GM04504 (cell line): Measurements from ENCODE around the gene TRIM22.
"Not testable (repeated sequence)": the region's sequence is repeated elsewhere in the genome, so short reads cannot be mapped to it uniquely, and the experiment has no call there.

ENCODE experiments used
- DNase-seq: peaks from one replicate; pipeline ENCODE4 v3.0.0-alpha.2; 2012; ENCODE audit warnings: low read depth

The TRIM22 gene

GRCh38 chr11:5689551-5689983, at the start of gene TRIM22:
TRIM22 (plus strand) TSS chr11:5689790; CDS start chr11:5696233, 6,443 bp downstream.
- peak; percentile 72 for DNase-seq

GRCh38 chr11:5639953-5640352, 49.6 kb upstream of the TRIM22 start:
- no peak for DNase-seq

DNA sequence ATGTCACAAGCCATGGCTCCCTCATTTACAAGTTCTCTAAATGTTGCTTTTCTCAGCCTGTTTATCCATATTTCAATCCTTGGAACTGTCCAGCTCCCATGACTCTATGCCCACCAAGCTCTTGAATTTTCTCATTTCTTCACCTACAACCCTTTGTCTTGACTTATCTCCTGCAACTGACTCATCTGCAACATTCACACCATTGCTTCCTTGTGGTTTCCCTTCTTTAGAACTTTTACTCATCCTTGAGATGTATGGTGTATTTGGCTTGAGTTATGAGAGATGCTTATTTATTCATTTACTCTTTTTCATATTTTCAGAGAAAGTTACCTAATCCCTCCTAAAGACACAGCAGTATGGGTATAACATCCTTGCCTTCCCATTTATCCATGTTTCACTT, 46.0 kb upstream of the TRIM22 start:
- DNase-seq: no peak

DNA sequence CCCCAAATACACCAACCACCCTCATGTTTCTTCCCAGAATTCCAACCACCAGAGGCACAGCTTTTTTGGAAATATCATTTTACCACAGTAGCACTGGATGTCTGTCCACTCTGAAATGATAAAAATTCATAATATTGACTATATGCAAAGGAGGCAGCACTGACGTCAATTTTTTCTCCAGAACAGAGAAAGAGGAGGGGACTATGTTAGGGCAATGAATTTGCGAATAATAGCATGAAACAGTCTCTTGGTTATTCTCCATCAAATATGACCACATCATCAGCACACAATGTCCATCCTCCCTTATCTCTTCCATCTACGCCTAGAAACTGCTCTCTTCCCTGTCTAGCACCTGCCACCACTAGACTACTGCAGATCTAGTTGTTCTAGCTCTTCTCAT, 43.5 kb upstream of the TRIM22 start:
- no peak for DNase-seq

GRCh38 chr11:5655474-5655873, 34.1 kb upstream of the TRIM22 start:
- no peak for DNase-seq

- not testable (repeated sequence) for DNase-seq
Observed at GRCh38 chr11:5656956-5657355, 32.6 kb upstream of the TRIM22 start.

DNA sequence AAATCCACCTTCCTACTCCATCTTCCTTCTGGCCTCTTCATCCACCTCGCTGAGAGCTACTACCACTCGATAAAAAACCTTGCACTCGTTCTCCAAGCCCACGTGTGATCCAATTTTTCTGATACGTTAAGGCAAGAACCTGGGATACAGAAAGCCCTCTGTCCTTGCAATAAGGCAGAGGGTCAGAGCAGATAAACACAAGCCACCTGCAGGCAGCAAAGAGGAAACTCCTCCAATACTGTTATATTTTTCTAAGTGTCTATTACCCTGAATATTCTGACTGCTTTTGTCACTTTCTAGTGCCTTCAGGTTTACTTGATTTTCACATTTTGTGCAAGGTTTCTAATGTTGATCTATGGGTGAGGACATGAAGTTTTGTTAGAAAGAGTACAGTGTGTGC, 31.3 kb upstream of the TRIM22 start:
- DNase-seq: no peak

DNA sequence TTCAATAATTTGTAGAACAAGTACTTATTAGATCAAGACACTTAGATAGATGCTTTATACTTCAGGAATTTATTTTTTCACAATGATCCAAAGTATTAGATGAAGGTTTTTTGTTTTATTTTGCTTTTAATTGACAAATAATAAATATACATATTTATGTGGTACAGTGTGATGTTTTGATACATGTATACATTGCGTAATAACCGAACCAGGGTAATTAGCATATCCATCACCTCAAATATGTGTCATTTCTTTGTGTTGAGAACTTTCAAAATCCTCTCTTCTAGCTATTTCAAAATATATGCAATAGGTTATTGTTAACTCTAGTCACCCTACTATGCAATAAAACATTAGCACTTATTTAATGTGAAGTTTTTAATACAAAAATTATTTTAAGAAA, 26.1 kb upstream of the TRIM22 start:
- no peak for DNase-seq

DNA sequence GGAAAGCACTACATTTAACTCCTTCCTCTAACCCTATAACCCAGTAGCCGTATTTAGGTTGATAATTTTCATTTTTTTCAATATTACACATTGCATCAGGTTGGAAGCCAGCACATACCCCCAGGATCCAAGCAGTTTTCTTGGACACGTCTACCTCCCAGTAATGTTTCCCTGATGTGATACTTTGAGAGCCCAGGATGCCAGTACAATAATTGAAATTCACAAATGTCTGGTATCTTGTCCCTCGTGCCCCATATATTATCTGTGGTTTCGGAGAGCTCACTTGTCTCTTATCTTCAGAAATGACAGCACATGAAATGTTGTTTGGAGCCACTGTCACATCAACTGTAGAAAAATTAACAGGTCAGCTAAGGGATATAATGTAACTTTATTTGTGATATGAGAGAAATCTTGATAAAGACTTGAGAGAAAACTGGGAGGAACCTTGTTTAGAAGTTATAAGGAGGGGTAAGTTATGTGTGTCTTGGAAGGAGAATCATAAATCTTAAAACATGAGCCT, 24.5 kb upstream of the TRIM22 start:
- DNase-seq: no peak

GRCh38 chr11:5665746-5666401, 23.7 kb upstream of the TRIM22 start:
- DNase-seq: no peak

DNA sequence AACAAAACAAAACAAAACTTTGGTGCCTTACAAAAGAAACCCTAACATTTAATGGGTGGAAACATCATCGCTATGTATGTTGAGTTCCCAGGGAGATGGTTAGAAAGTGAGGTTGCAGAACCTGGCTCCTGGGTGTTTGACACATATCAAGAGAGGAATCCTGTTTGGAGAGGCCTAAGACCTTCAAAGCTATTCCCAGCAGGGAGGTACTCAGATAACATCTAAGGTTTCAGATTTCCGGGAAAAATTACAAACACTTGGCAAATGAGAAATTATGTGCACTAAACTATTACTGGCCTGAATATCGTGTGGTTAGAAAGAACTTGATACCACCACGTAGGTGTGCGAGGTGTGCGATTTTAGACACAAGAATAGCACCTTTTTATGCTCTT, 23.2 kb upstream of the TRIM22 start:
- DNase-seq: no peak

GRCh38 chr11:5671831-5672230, 17.8 kb upstream of the TRIM22 start:
- DNase-seq: no peak

GRCh38 chr11:5674391-5674790, 15.2 kb upstream of the TRIM22 start:
- DNase-seq: no peak

DNA sequence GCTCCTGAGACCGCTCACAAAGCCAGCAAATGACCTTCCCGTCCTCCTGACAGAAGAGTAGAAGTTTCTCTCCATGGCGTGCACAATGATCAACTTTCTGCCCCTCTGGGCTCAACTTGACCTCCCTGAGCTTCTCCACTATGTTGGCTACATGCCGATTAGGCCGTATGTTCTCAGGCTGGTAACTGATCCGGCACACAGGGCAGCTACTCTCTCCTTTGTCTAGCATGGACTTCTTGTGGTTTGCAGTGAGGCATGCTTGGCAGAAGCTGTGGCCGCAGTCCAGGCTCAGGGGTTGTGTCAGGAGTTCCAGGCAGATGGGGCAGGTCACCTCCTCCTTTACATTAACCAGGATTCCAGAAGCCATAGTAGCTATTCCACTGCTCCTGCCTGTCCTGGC, 9.8 kb upstream of the TRIM22 start:
- no peak for DNase-seq

DNA sequence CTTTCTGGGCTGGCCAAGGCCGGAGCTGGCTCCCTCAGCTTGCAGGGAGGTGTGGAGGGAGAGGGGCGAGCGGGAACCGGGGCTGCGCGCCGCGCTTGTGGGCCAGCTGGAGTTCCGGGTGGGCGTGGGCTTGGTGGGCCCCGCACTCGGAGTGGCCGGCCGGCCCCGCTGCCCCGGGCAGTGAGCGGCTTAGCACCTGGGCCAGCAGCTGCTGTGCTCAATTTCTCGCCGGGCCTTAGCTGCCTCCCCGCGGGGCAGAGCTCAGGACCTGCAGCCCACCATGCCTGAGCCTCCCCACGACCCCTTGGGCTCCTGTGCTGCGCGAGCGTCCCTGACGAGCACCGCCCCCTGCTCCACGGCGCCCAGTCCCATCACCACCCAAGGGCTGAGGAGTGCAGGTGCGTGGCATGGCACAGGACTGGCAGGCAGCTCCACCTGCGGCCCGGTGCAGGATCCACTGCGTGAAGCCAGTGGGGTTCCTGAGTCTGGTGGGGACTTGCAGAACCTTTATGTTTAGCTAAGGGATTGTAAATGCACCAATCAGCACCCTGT, 6.6 kb upstream of the TRIM22 start:
- DNase-seq: not testable (repeated sequence)

DNA sequence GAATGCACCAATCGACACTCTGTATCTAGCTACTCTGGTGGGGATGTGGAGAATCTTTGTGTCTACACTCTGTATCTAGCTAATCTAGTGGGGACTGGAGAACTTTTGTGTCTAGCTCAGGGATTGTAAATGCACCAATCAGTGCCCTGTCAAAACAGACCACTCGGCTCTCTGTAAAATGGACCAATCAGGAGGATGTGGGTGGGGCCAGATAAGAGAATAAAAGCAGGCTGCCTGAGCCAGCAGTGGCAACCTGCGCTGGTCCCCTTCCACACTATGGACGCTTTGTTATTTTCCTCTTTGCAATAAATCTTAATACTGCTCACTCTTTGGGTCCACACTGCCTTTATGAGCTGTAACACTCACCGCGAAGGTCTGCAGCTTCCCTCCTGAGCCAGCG, 6.0 kb upstream of the TRIM22 start:
- not testable (repeated sequence) for DNase-seq

- peak; percentile 0 for DNase-seq
Observed at GRCh38 chr11:5684036-5684645, 5.4 kb upstream of the TRIM22 start.

DNA sequence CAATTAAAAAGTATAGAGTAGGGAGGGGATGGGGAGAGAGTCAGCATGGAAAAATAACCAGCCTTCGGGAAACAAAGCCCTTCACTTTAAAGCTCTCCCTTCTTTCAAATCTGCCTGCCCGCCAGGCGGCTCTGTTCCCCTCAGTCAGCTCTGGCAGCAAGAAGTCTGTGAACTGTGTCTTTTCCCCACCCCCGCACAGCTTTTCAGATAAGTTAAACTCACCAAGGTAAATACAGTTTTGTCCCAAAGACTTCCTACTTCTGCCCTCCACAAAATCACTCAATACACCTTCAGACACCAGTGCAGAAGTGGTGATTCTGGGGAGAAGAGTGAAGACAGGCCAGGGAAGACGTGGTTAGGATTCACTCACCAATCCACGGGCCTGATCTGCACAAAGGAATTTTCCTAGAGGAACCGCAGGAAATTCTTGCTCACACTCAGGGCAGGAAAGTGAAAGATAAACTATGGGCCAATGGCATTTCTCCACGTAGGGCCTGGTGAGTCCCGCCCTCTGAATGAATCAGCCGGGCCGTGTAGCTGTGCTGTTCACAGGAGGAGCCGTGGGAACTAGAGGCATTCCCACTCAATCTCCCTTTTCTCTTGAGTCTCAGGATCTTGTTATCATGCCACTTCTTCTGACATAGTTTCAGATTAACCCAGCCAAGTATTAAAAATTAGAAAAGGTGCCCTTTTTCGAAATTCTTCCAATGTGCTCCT, 4.8 kb upstream of the TRIM22 start, which contains the start of gene TRIM5:
Gene TRIM5, minus strand, starts transcription at position 429 of the 717 bp plus-strand sequence. CDS start 4,897 bp downstream, outside the sequence.
- peak; percentile 97 for DNase-seq

DNA sequence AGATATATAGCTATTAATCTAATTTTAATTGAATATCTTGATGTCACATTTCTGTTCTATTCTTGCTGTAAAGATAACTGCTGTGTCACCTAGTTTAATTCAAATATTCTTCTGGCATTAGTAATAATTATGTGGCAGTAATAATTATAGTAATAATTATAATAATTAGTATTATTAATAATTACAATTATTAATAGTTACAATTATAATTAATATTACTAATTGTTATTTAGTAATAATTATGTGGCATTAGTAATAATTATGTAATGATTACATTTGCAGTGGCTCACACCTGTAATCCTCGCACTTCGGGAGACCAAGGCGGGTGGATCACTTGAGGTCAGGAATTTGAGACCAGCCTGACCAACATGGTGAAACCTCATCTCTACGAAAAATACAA, 3.2 kb upstream of the TRIM22 start:
- DNase-seq: no peak

GRCh38 chr11:5688482-5688881, 1.1 kb upstream of the TRIM22 start:
- no peak for DNase-seq

GRCh38 chr11:5690216-5690615, 626 bp downstream of the TRIM22 start:
- peak; percentile 22 for DNase-seq

DNA sequence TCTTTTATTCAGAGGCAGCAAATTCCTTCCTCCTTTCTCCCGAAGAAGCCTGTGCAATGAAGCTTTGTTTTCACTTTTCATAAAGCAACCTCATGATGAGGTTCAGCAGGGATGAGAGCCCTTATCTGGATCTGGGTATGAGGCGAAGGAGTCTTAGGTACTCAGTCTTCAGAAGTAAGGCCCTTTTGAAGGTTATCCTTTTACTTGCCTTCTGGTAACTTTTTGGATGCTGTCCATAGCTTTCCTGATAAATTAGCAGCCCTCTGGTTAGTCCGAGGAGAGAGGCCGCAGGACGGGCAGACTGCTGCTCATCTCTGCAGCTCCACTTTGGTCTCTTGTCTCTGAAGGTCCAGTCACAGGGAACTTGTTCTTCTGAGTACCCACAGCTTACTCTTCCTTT, 1.1 kb downstream of the TRIM22 start:
- peak; percentile 26 for DNase-seq
